Embryonic facial prominence (tissue), 1 donor: ENCODE results near the gene ATP5IF1.

Experiments used
- DNase-seq: peaks from one replicate; pipeline ENCODE4 v3.0.0-alpha.2; 2016; ENCODE audit errors: extremely low spot score

Gene ATP5IF1

DNA sequence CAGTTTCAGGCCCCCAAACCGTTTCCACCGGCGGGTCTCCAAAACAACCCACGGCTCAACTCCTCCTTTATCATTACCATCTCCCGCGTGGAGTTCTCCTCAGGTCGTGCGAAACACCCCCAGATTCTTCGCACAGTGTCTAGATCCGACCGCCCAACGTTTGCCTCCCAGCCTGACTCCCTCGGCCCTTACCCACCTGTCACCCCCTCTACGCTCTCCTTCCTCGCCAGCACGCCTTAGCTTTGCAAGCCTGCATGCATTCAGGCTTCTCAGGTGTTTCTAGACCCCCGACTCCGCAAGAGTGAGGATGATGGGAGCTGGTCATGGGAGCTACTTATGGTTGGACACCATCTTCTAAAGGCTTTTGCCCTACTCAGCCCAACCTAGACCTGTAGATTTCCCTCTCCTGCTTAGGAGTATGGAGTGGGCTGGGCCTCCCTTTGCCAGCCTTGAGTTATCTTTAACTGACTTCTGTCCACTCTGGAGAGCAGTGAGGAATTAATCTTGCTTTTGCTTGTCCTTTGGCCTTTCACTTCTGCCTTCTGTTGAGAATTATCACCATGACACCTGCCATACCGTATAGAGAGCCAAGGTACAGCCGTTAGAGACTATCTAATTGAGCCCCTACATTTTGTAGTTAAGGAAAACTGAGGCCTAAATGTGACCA, 865 bp downstream of the ATP5IF1 start:
- no peak for DNase-seq

DNA sequence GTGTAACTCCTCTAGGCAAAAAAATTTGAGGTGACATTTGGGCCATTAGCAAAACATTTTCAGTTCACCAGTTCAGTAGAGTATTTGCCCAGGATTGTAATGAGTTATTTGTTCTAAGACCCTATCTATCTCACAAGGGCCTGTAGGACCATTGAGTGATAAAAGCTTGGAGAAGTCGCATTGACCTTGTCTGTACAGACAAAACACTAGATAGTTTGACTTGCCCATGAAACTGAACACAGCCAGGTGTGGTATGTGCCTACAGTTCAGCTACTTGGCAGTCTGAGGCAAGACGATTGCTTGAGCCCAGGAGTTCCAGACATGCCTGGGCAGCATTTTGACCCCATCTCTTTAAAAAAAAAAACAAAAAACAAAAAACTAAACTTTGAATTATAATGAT, 3.1 kb downstream of the ATP5IF1 start:
- DNase-seq = no peak

DNA sequence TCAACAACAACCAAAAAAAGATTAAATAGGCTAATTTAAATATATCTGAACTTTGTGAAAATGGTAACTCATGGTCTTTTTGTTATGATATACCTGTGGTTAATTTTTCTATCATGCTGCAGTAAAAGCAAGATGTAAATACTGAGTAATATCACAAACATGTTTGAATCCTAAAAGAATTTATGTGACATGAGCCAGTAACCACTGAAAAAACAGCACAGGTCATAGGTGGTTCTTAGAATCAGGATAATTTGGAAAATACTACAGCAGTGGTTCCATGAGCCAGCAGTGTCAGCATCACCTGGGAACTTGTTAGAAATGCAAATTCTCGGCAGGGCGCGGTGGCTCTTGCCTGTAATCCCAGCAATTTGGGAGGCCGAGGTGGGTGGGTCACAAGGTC, 4.1 kb downstream of the ATP5IF1 start:
- no peak for DNase-seq

DNA sequence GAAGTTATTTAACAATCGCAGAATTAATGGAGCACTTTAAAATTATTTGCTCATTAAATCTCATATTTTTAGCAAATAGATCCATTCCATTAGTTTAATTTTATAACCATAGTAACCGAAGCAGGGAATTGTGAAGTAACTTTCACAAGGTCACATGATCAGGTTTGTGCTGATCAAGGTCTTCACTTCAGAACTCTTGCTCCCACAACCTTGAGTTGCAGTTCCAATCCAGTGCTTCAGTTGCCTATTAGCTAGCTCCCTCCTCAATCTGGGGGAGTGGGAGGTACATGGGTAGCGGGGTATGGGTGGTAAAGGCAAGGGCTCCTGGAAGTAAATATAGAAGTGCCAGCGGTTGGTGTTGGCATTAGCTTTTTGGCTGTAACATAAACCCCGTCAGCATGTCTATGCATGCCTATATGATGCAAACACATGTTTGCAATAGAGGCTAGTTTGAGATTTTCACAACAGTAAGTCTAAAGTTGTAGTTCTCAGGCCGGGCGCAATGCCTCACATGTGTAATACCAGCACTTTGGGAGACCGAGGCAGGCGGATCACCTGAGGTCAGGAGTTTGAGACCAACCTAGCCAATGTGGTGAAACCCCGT, 5.8 kb downstream of the ATP5IF1 start:
- DNase-seq = no peak

DNA sequence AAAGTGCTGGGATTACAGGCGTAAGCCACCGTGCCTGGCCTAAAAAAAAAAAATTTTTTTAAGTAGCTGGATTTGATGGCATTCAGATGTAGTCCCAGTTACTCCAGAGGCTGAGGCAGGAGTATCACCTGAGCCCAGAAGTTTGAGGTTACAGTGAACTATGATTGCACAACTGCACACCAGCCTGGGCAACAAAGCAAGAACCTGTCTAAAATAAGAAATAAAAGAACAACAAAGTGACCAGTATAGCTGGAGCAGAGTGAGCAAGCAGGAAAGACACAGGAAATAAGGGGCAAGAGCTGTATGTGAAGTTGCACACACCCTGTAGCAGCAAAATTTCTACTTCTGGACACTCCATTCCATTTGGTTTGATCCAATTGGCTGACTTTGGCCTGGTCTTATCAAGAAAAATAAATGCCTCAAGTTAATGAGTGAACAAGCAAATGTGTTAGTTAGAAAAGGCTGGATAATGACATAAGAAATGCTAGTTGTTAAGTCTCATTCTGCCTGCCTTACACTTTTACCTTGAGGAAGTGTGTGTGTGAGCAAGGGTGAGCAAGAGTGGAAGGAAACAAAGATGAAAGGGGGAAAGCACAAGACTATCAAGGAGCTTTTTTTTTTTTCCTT, 7.9 kb downstream of the ATP5IF1 start:
- DNase-seq = no peak

DNA sequence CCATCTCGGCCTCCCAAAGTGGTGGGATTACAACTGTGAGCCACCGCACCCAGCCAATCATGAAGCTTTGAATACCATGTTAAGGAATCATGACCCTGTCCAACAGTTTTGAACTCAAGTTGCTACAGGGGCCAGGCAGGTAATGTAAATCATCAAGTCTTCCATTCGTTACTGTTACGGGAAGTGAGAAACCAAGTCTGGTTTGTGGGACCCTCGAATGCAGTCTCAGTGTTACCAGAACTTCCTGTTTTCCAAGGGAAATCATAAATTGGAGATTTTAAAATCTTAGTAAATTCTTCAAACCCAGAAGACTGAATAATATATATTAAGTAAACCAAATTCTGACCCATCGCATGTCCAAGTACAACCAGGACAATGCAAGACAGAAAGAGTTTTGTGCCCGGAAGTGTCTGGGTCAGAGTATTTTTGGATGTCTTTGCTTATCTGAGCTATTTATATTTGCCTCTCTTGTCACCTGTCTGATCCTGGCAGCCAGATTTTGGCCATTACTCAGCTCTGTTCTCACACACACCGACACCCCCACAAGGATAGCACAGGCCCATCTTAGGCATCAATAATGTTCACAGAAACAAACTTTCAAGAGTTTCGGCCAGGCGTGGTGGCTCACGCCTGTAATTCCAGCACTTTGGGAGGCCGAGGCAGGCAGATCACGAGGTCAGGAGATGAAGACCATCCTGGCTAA, 8.8 kb downstream of the ATP5IF1 start:
- no peak for DNase-seq

DNA sequence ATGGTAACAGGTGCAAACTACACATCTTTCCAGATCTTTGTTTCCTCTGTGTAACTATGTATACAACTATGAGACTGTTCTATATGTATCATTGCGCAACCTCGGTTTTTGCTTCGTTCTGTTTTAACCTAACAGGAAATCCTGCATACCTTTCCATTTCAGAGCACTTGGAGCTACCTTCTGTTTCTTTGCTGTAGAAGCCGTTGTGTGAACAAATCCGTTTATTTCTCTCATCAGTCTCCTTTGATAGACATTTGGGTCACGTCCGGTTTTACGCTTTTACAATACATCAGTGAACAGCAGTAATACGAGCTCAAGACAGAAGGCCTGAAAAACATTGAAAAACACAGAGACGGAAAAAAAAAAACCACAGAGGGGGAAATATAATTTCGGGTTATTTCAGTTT, 10.5 kb downstream of the ATP5IF1 start:
- DNase-seq = no peak

DNA sequence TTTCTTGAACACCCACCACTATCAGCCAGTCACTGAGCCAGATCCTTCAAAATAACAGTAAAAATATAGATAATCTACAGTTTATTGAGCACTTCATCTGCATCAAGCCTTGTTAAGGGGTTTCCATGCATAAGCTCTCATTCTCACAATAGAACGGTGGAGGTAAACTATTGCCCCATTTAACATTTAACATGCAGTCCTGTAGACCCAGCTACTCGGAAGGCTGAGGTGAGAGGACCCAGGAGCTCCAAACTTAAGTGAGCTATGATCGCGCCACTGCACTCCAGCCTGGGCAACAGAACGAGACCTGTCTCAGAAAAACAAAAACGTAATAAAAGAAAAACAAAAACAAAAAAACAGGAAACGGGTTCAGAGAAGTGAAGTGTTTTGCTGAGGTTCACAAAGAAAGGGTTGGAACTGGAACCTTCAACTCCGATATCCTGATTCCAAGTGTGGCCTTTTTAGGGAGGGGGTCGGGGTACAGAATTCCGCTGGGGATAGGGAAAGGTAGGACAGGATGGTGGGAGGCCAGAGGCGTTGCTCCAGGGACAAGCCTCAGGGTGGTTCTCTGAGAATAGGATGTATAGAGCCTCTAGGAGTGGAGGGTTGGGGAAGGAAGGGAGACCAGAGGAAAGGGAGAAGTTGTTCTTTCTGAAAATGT, 11.8 kb downstream of the ATP5IF1 start:
- DNase-seq = no peak

DNA sequence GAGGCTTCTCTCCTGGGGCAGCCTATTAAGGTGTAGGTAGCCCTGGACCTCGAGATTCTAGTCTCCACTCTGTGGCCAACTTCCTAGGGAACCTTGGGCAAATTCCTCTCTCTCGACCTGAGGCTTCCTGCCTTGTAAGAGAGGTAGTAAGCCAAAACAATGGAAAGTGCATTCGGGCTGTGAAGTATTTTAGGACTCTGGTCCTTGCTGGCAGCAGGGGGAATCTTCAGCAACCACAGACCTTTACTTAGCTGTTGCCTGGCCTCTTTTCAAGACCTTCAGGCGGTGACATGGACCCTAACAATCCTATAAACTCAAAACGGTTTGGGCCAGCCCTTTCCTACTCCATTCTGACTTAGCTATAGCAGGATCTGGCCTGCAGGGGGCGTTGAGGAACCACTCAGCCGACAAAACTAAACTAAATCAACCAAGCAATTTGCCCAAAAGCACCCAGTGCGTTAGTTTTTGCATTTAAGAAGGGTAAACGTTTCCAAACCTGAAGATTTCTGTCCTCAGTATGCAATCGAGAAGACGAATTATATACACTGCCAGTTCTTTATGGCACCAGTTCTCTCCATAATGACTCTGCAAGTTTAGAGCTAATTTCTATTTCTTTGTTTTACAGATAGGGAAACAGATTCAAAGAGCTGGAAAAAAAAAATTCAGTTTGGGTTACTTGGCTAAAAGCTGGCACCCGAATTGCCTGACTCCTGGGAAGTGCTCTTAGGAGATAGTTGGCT, 12.5 kb downstream of the ATP5IF1 start:
- DNase-seq = peak; percentile 31

DNA sequence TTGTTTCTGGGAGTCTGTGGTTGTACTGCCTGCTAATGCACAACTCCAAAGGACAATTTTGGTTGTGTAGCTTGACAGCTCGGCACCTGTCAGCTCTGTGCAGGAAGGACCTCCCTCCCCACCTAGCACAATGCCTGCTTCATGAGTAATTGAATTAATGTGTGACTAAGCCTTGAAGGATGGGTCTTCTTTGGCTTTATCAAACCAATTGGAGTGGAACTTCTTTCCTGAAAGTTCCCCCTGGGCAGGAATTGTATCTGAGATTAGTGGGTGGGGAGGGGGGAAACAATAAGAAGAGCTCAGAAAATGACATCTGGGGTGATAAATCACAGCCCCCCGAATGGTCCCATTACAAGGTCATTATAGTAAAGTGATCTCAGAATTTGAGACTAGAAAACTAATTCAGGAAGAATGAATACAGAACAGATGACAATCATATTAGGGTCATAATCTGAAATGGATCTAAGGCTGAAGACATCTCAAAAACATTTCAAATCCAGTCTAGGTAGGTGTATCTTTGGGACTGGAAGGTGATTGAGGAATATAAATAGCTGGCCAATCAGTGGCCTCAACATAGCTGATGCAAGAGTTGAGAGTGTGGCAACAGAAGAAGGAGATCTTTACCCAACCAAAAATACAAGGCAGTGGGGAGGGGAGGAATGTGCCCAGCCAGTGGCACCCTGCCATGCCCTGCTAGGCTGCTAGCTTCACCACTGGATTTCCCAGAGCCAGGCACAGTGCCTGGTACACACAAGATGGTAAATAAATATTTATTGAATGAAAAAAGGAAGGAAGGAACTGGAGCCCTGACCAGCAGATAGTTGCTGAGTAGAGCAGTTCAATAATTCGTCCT, 13.3 kb downstream of the ATP5IF1 start:
- DNase-seq = no peak

DNA sequence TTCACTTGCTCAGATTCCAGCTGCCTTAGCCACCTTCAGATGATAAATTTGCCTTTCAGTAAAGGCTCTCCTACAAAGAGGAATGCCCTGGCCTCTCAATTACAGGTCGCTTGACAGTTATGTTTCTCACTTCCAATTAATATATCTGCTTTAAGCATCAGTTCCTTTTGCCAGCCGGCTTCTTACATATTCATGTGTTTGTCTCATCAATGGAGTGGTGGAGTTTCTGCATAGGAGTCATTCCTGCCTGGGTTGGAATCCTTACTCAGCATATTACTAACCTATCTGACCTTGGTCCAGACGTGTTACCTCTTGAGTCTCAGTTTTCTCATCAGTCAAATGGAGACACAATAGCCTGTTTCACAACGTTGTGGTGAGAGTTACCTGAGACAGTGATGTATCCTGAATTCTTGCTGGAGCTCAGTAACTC, 14.0 kb downstream of the ATP5IF1 start:
- no peak for DNase-seq

DNA sequence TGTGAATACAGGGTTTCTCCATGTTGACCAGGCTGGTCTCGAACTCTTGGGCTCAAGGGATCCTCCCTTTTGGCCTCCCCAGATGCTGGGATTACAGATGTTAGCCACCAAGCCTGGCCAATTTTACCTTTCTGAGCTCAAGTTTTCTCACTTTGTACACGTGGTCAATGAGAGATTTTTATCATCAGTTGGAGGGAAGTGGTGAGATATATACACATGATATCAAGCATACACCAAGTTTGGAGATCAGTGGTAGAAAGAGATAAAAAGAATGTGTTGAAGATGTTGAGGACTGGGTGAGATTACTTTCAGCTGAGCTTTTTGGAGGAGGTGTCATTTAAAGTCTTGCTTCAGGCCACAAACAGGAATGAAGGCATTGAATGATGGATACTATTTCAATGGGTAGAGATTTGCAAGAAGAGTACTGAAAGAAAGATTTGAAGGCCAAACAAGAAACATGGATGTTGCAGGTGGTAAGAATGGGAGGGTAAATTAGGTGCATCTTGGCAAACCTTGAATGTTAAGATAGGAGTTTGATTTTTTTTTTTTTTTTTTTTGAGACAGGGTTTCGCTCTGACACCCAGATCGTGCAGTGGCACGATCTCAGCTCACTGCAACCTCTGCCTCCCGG, 20.4 kb downstream of the ATP5IF1 start:
- no peak for DNase-seq

DNA sequence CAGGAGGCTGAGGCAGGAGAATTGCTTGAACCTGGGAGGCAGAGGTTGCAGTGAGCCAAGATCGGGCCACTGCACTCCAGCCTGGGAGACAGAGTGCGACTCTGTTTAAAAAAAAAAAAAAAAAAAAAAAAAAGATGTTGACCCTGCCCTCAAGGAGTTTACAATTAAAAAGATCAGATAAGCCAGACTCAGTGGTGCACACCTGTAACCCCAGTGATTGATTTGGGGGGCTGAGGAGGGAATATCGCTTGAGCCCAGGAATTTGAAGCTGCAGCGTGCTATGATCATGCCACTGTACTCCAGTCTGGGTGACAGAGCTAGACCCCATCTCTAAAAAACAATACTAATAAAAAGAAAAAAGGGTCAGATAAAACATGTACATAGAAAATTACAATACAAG, 21.8 kb downstream of the ATP5IF1 start:
- no peak for DNase-seq

DNA sequence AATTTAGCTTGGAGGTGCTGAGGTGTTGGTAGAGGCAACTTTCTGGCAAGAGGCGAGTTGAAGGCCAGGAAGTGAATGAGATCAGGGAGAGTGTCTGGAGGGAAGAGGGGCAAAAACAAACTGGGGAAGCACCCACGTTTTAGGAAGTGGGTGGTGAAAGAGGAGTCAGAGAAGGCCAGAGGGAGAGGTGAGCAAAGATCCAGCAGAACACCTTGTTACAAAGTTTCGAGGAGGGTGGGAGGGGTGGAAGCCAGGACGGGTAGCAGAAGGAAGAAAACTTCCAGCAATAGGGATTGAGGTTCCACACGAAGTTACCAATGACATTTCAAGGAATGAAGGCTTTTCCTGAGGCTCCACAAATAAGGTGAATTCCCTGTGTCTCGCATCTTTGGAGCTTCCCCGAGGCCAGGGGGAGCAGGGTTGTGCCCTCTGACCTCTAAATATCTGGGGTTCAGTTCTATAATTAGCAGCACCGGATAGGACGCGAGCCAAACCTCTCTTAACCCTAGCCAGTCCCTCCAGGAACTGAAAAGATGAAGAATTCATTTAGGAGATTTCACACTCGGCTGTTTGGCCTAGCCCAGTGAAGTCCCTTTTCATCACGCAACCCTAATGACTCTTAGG, 22.8 kb downstream of the ATP5IF1 start:
- no peak for DNase-seq

DNA sequence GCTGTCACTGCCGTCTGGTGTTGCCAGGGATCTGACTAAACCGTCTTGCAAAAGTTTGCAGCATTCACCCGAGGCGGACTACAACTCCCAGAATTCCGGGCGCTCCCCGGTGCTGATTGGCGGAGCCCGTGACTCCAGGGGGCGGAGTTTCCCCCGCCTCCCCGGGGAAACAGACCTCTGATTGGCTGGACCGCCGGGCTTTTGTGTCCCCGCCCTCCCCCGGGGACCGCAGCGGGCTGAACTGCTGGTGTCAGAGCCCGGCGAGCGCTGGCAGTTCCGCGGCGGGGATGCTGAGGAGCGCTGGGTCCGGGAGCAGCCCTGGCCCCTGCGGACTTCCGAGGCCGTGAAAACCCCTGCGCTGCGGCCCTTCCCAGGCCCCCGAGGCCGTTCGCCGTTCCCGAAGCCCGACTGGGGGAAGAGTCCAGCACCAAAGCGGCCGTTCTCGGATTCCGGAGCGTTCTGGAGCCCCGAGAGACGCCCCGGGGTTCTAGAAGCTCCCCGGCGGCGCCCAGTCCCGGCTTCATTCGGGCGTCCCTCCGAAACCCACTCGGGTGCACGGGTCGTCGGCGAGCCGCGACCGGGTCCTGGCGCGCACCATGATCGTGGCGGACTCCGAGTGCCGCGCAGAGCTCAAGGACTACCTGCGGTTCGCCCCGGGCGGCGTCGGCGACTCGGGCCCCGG, 23.5 kb downstream of the ATP5IF1 start, which contains the start of gene SESN2:
SESN2 (plus strand) TSS at position 267 of the 682 bp plus-strand sequence; CDS start at position 597, 330 bp downstream.
- DNase-seq = peak; percentile 93

DNA sequence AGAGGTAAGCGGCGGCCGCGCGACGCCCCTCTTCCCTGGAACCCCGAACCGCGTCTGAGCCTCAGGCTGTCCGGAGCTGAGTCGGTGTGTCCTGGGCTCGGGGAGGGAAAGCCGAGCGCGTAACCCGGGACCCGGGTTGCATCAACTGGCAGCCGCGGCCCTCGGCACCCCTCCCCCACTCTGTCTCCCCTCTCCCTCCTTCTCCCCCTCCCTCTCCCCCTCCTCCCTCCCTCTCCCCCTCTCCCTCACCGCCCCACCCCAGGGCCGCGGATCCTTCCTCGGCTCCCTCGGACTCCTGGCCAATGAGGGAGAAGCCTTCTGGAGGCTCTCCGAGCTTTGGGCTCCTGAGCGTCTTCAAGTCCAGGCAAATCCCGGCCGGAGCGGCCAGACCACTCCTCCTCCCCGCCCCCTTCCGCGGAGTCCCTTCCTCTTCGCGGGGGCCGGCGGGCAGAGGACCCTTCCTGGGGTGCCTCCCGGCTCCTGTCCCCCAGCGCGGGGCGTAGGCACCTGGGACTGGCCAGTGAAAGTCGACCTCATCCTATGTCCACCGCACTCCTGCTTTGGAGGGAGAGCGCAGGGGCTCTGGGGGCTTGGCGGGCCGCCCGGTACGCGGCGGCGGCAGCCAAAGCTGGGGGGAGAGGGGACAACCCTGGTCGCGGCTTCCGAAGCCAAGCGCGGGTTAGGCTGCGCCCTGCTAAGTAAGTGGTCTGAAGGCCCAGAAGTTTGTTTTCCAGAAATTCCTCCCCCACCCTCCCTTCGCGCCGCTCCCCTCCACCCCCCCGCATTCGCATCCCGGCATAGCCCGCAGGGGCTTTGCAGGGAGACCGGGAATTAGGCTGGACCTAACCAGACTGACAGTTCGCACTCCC, 24.2 kb downstream of the ATP5IF1 start:
- DNase-seq = peak; percentile 30

DNA sequence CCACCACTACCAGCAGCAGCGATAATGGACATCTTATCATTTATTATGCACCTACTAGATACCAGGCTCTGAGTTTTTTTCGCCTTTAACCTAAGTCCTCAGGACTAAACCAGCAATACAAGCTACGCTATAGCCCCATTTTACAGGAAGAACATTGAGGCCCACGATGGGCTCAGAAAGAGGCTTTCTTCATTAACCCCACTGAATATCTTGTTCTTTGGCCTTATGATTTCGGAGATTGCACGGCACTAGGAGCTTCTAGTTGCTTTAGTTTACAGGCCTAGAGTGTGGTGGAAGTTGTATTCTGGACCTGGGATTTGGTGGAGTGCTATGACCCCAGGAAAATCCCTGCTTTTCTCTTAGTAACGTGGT, 24.9 kb downstream of the ATP5IF1 start:
- no peak for DNase-seq

DNA sequence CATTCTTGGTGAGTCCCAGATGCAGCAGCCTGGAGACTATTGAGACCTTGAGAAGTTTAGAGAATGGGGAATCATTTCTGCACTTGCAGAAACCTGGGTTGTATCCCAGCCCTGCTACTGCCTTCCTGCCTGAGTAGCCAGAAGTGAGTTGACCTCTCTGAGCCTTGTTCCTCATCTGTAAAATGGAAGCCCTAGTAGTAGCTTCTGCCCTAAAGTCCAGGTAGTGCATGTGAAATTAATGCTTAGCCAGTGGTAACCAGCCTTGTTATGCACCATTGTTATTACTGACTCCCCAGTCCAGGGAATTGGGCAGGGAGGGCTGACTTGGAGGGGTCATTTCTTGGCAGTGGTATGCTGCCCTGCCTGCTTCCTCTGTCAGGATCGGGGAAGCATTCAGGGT, 29.0 kb downstream of the ATP5IF1 start:
- DNase-seq = no peak
